Measurements from ENCODE around the gene IL17RA.

- TF ChIP-seq EZH2 (IDR thresholded peaks at IDR 0.05; ENCODE audit: low read length), result no peak
- TF ChIP-seq CTCF (optimal IDR thresholded peaks at IDR 0.05 in 1 of 3, IDR thresholded peaks at IDR 0.05 in 1 of 3, conservative IDR thresholded peaks at IDR 0.05 in 1 of 3; ENCODE audit: extremely low read depth in 1 of 3, insufficient read depth in 2 of 3, low read length in 3 of 3), result no peak
Observed at GRCh38 chr22:17074648-17075002, 10.2 kb upstream of the IL17RA start.

Data from keratinocyte (primary cell).